ENCODE results near the gene PABPC5. TPM values are rescaled to one million over a fixed set of nuclear protein-coding genes. Genes with fewer than 3 reads are reported as not detected.

Gene PABPC5
- total RNA-seq (2014; rRNA removed; shearing (Covaris generic)) = 1.2 and 1.6 TPM in 2 replicates

GRCh38 chrX:91434351-91435168 lies at the start of gene PABPC5:
TSS of gene PABPC5 (plus strand) at chrX:91434839. CDS start at chrX:91435578, 739 bp downstream.

Small RNA genes within 50 kb of the gene (small RNA-seq; reads per million reads assigned to genes)
- gene AL662874.1 = not detected

All from A375 (cell line).